Naive thymus-derived CD4-positive, alpha-beta T cell (primary cell): ENCODE results near the gene KIF1B. TPM values are rescaled to one million over a fixed set of nuclear protein-coding genes. Genes with fewer than 3 reads are reported as not detected.
A peak's percentile ranks its signal among the peaks of the same experiment; 100 is the strongest.
"Not testable (repeated sequence)": the region's sequence is repeated elsewhere in the genome, so short reads cannot be mapped to it uniquely, and the experiment has no call there.

Experiments
- ATAC-seq: fragments of 150-1000 bp; cut with Tn5 transposase; 2 replicates; pipeline ENCODE4 v1.10.0; 2021; ENCODE audit warnings: mild to moderate bottlenecking, moderate library complexity
- CTCF ChIA-PET: fragments of 350-600 bp; sonication (Branson Sonifier 250); formaldehyde crosslinking; loops from one replicate; lab custom pipeline; 2021; ENCODE audit warnings: antibody characterized with exemption; lab: Charles Lee
- POLR2A ChIA-PET: fragments of 350-600 bp; sonication (Branson Sonifier 250); formaldehyde crosslinking; loops from one replicate; lab custom pipeline; 2021; ENCODE audit warnings: antibody characterized with exemption, inconsistent platforms; lab: Charles Lee
- DNase-seq, 9 donors: peaks; one replicate each; pipeline versions ENCODE4 v3.0.0 to v3.0.0-alpha.2; 2020 to 2022; ENCODE audit warnings: mixed read lengths in 1 of 9
- H3K27ac ChIP-seq: one replicate; pipeline ENCODE4 v1.7.0; 2013; ENCODE audit warnings: mild to moderate bottlenecking, low read depth, low read length, moderate library complexity
- H3K27me3 ChIP-seq, 2 donors: one replicate each; pipeline ENCODE4 v1.7.0; 2013; ENCODE audit warnings: low read length in 2 of 2, mild to moderate bottlenecking in 2 of 2, moderate library complexity in 2 of 2; ENCODE audit not compliant: control insufficient read depth in 2 of 2, insufficient read depth in 2 of 2
- H3K36me3 ChIP-seq, 3 experiments: 1 replicate in 2 of 3; 2 replicates in 1 of 3; pipeline ENCODE4 v1.7.0; 2013; ENCODE audit warnings: low read length in 3 of 3, mild to moderate bottlenecking in 3 of 3, moderate library complexity in 1 of 3; ENCODE audit not compliant: insufficient read depth in 3 of 3, control insufficient read depth in 2 of 3
- H3K4me1 ChIP-seq, 2 donors: one replicate each; pipeline ENCODE4 v1.7.0; 2013; ENCODE audit warnings: low read length in 2 of 2, mild to moderate bottlenecking in 2 of 2, moderate library complexity in 1 of 2; ENCODE audit not compliant: control insufficient read depth in 2 of 2, insufficient read depth in 2 of 2
- H3K4me3 ChIP-seq: 2 replicates; pipeline ENCODE4 v1.7.0; 2013; ENCODE audit warnings: mild to moderate bottlenecking, low read length
- H3K9me3 ChIP-seq, 3 experiments: 1 replicate in 2 of 3; 2 replicates in 1 of 3; pipeline ENCODE4 v1.7.0; 2013; ENCODE audit warnings: low read length in 3 of 3; ENCODE audit not compliant: control insufficient read depth in 2 of 3
- H3K27ac Mint-ChIP-seq, 9 donors: one replicate each; pipeline ENCODE4 v1.8.0; 2020 to 2022; ENCODE audit warnings: mixed read lengths in 9 of 9, mild to moderate bottlenecking in 8 of 9, moderate library complexity in 5 of 9, inconsistent platforms in 2 of 9
- H3K27me3 Mint-ChIP-seq, 5 donors: one replicate each; pipeline ENCODE4 v1.8.0; 2021 to 2022; ENCODE audit warnings: mixed read lengths in 5 of 5, mild to moderate bottlenecking in 1 of 5
- H3K36me3 Mint-ChIP-seq, 5 donors: one replicate each; pipeline ENCODE4 v1.8.0; 2020 to 2022; ENCODE audit warnings: mixed read lengths in 5 of 5, mild to moderate bottlenecking in 3 of 5, inconsistent platforms in 1 of 5
- H3K4me1 Mint-ChIP-seq, 7 donors: one replicate each; pipeline ENCODE4 v1.8.0; 2020 to 2022; ENCODE audit warnings: mixed read lengths in 7 of 7, mild to moderate bottlenecking in 3 of 7, inconsistent platforms in 1 of 7
- H3K4me3 Mint-ChIP-seq, 10 donors: one replicate each; pipeline ENCODE4 v1.8.0; 2020 to 2022; ENCODE audit warnings: mild to moderate bottlenecking in 10 of 10, mixed read lengths in 10 of 10, moderate library complexity in 6 of 10, inconsistent platforms in 2 of 10
- H3K9me3 Mint-ChIP-seq, 11 donors: one replicate each; pipeline ENCODE4 v1.8.0; 2020 to 2022; ENCODE audit warnings: mixed read lengths in 11 of 11, mild to moderate bottlenecking in 4 of 11, inconsistent platforms in 1 of 11, moderate library complexity in 1 of 11
- intact Hi-C, 2 donors: fragments of 100-400 bp; cut with micrococcal nuclease; formaldehyde crosslinking; loops; one replicate each; pipeline ENCODE4 v1.15.1; 2023
- polyA plus RNA-seq, 2 donors: library from polyadenylated mRNA; unstranded; fragments of 300-500 nt; fragmentation: Illumina TruSeq; gene quantifications; one replicate each; pipeline ENCODE4 v1.2.3, GENCODE V29; 2021
- total RNA-seq, 6 experiments: library from RNA in 5 of 6; stranded (reverse) in 5 of 6; gene quantifications; 1 replicate in 5 of 6; 2 replicates in 1 of 6; pipeline ENCODE4 v1.2.3 and lab custom pipeline; 2021 to 2026

The KIF1B gene
- total and polyA plus RNA-seq, 7 experiments from 2014 or later, result 1.8 to 21.6 (median 11.5) TPM

- peaks cover 0 to 11% (median 0%) of the 10 kb centered on the region in 5 donors for H3K27me3 Mint-ChIP-seq
- H3K4me1 ChIP-seq, POLR2A ChIA-PET, H3K4me3 Mint-ChIP-seq, ATAC-seq, H3K9me3 Mint-ChIP-seq, H3K36me3 Mint-ChIP-seq, H3K36me3 ChIP-seq, H3K27ac ChIP-seq, intact Hi-C loops, H3K27ac Mint-ChIP-seq, H3K9me3 ChIP-seq, H3K4me3 ChIP-seq, H3K27me3 ChIP-seq, DNase-seq: not testable (repeated sequence)
- CTCF ChIA-PET, result interaction anchor here (0.7 kb wide), 1 partner anchor 666 kb away, joined by 3 read pairs; no protein-coding TSS in a partner anchor
- peaks cover 4 to 13% (median 6%) of the 10 kb centered on the region in 7 donors for H3K4me1 Mint-ChIP-seq
Observed at GRCh38 chr1:10205206-10205605, 5.2 kb upstream of the KIF1B start.

- Mint-ChIP-seq H3K27ac (no peak overlapping the region), H3K9me3 (no peaks in the 10 kb centered on the region), H3K36me3 (no peaks in the 10 kb centered on the region), H3K27me3 (peaks cover 0 to 8% (median 0%) of the 10 kb centered on the region in 5 donors), H3K4me1 (peaks cover 14 to 27% (median 20%) of the 10 kb centered on the region in 7 donors), H3K4me3 (no peak overlapping the region)
- Histone ChIP-seq H3K27me3 (peaks cover 0 to 4% of the 10 kb centered on the region in 2 donors), H3K4me1 (peaks cover 5 to 15% of the 10 kb centered on the region in 2 donors), H3K4me3 (no peak overlapping the region), H3K27ac (no peak overlapping the region), H3K36me3 (no peaks in the 10 kb centered on the region), H3K9me3 (no peaks in the 10 kb centered on the region)
- DNase-seq (no peak), ATAC-seq (no peak)
- ChIA-PET POLR2A (no interaction called here), CTCF (interaction anchor here (0.9 kb wide), 1 partner anchor 108 kb away, joined by 4 read pairs; no protein-coding TSS in a partner anchor)
- intact Hi-C loops, result no loop called here
Observed at GRCh38 chr1:10207810-10208209, 2.6 kb upstream of the KIF1B start.

GRCh38 chr1:10208537-10208936 is 1.8 kb upstream of the KIF1B start:
- ChIA-PET CTCF (interaction anchor here (0.6 to 2.6 kb wide), 9 partner anchors 7 to 285 kb away, joined by 3 to 26 read pairs (median 3); partner anchors contain the start of gene CENPS), POLR2A (no interaction called here)
- Mint-ChIP-seq H3K27ac (no peak overlapping the region), H3K27me3 (peaks cover 0 to 8% (median 0%) of the 10 kb centered on the region in 5 donors), H3K4me1 (peaks cover 14 to 32% (median 21%) of the 10 kb centered on the region in 7 donors), H3K9me3 (no peaks in the 10 kb centered on the region), H3K4me3 (peak overlapping the region in 6 of 10 donors; percentile 8 to 42 (median 30)), H3K36me3 (no peaks in the 10 kb centered on the region)
- no peak for DNase-seq
- H3K27ac ChIP-seq, result no peak overlapping the region
- H3K36me3 ChIP-seq, result no peaks in the 10 kb centered on the region
- H3K4me3 ChIP-seq, result no peak overlapping the region
- no peaks in the 10 kb centered on the region for H3K9me3 ChIP-seq
- intact Hi-C loops, result no loop called here
- ATAC-seq, result no peak
- peaks cover 5 to 15% of the 10 kb centered on the region in 2 donors for H3K4me1 ChIP-seq
- H3K27me3 ChIP-seq, result peaks cover 0 to 4% of the 10 kb centered on the region in 2 donors

GRCh38 chr1:10209590-10209904 is 823 bp upstream of the KIF1B start:
- ATAC-seq, result no peak
- H3K27ac ChIP-seq, result peak overlapping the region; percentile 75
- peaks cover 0 to 4% of the 10 kb centered on the region in 2 donors for H3K27me3 ChIP-seq

GRCh38 chr1:10210841-10211804 is 753 bp downstream of the KIF1B start:
- ATAC-seq, result no peak
- DNase-seq, result peak in 3 of 9 donors; percentile 7 to 21 (median 11)
- peaks cover 0 to 4% of the 10 kb centered on the region in 2 donors for H3K27me3 ChIP-seq
- peak overlapping the region; percentile 49 for H3K4me3 ChIP-seq
- Mint-ChIP-seq H3K4me3 (peak overlapping the region; percentile 59 to 90 (median 75)), H3K4me1 (peaks cover 14 to 46% (median 29%) of the 10 kb centered on the region in 7 donors), H3K9me3 (no peaks in the 10 kb centered on the region), H3K36me3 (no peaks in the 10 kb centered on the region), H3K27ac (peak overlapping the region; percentile 1 to 82 (median 55)), H3K27me3 (peaks cover 0 to 8% (median 0%) of the 10 kb centered on the region in 5 donors)
- H3K36me3 ChIP-seq, result no peaks in the 10 kb centered on the region
- no peaks in the 10 kb centered on the region for H3K9me3 ChIP-seq
- CTCF ChIA-PET, result interaction anchor here (0.7 to 2.6 kb wide), 7 partner anchors 10 to 219 kb away, joined by 3 to 26 read pairs (median 3); partner anchors contain the start of gene CENPS
- POLR2A ChIA-PET, result interaction anchor here (0.6 to 1.4 kb wide), 3 partner anchors 219 to 1335 kb away, joined by 3 to 10 read pairs (median 3); partner anchors contain the start of gene CENPS
- intact Hi-C loops, result loop anchor here (1.0 to 10.0 kb wide), 9 partner anchors 74 to 284 kb away; partner anchors contain the start of genes DFFA (in 1 of the 2), LZIC (in 1 of the 2), NMNAT1 (in 1 of the 2) and PEX14 (in 1 of the 2)
- peaks cover 5 to 15% of the 10 kb centered on the region in 2 donors for H3K4me1 ChIP-seq
- H3K27ac ChIP-seq, result peak overlapping the region; percentile 75

More at GRCh38 chr1:10209590-10209904, 823 bp upstream of the KIF1B start:
- H3K4me1 Mint-ChIP-seq, result peaks cover 14 to 37% (median 21%) of the 10 kb centered on the region in 7 donors
- H3K4me3 Mint-ChIP-seq, result peak overlapping the region; percentile 83 to 93 (median 90)
- intact Hi-C loops, result no loop called here
- peaks cover 5 to 15% of the 10 kb centered on the region in 2 donors for H3K4me1 ChIP-seq
- peak overlapping the region in 8 of 9 donors; percentile 51 to 78 (median 59) for H3K27ac Mint-ChIP-seq
- no peaks in the 10 kb centered on the region for H3K9me3 ChIP-seq
- DNase-seq, result no peak
- POLR2A ChIA-PET, result interaction anchor here (1.1 to 1.4 kb wide), 3 partner anchors 11 to 220 kb away, joined by 3 to 10 read pairs (median 4); partner anchors contain the start of genes CENPS and PGD
- no peaks in the 10 kb centered on the region for H3K36me3 ChIP-seq
- no peaks in the 10 kb centered on the region for H3K9me3 Mint-ChIP-seq
- CTCF ChIA-PET, result interaction anchor here (0.7 to 2.6 kb wide), 9 partner anchors 8 to 220 kb away, joined by 3 to 26 read pairs (median 3); partner anchors contain the start of gene CENPS
- H3K27me3 Mint-ChIP-seq, result peaks cover 0 to 8% (median 0%) of the 10 kb centered on the region in 5 donors
- peak overlapping the region; percentile 94 for H3K4me3 ChIP-seq
- no peaks in the 10 kb centered on the region for H3K36me3 Mint-ChIP-seq

- H3K27me3 Mint-ChIP-seq, result peaks cover 0 to 6% (median 0%) of the 10 kb centered on the region in 5 donors
- peak in 1 of 9 donors; percentile 5 for DNase-seq
- peak overlapping the region; percentile 59 to 90 (median 75) for H3K4me3 Mint-ChIP-seq
- H3K4me1 Mint-ChIP-seq, result peaks cover 18 to 52% (median 35%) of the 10 kb centered on the region in 7 donors
- Histone ChIP-seq H3K27ac (no peak overlapping the region), H3K36me3 (no peaks in the 10 kb centered on the region), H3K4me1 (peaks cover 5 to 15% of the 10 kb centered on the region in 2 donors), H3K9me3 (no peaks in the 10 kb centered on the region), H3K4me3 (no peak overlapping the region), H3K27me3 (peaks cover 0 to 4% of the 10 kb centered on the region in 2 donors)
- POLR2A ChIA-PET, result interaction anchor here (0.6 kb wide), 1 partner anchor 1336 kb away, joined by 3 read pairs; no protein-coding TSS in a partner anchor
- CTCF ChIA-PET, result interaction anchor here (0.9 kb wide), 1 partner anchor 217 kb away, joined by 3 read pairs; no protein-coding TSS in a partner anchor
- H3K36me3 Mint-ChIP-seq, result no peaks in the 10 kb centered on the region
- ATAC-seq, result no peak
- H3K27ac Mint-ChIP-seq, result peak overlapping the region; percentile 1 to 82 (median 55)
- H3K9me3 Mint-ChIP-seq, result no peaks in the 10 kb centered on the region
- intact Hi-C loops, result loop anchor here (2.0 to 10.0 kb wide), 4 partner anchors 73 to 283 kb away; partner anchors contain the start of genes DFFA (in 1 of the 2), PEX14 (in 1 of the 2) and UBE4B (in 1 of the 2)
Observed at GRCh38 chr1:10211805-10212410, 1.5 kb downstream of the KIF1B start.
